ENCODE data around the gene OR6X1.

Gene OR6X1

DNA sequence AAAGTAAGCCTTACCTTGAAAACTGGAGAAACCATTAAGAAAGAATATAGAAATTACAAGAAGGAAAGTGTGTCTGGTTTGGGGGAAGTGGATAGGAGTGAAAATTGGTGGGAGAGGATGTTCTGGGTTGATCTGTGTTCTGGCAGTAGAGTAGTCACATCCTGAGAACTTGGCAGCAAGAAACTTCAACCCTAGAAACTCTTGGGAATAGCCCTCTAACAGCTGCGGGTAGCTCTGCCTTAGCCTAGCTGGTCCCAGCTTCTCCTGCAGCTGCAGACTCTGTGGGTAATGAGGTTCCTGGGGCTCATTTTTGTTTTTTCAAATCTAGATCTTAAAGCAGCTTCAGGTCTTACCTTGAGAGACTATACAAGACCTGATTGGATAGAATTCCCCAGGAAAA is 24.2 kb upstream of the OR6X1 start:
- H3K9me3 ChIP-seq (ENCODE audit: control insufficient read depth in 1 of 2, low read length in 2 of 2) = no peaks in the 10 kb centered on the region
- H3K36me3 ChIP-seq (ENCODE audit: control insufficient read depth in 1 of 2, insufficient read depth in 2 of 2, low read length in 2 of 2) = no peaks in the 10 kb centered on the region
- no peak overlapping the region for H3K4me3 ChIP-seq (ENCODE audit: low read depth in 1 of 2, low read length in 2 of 2)
- H3K27ac ChIP-seq (ENCODE audit: low read depth, low read length) = no peak overlapping the region
- H3K9ac ChIP-seq (ENCODE audit: low read depth in 1 of 2, low read length in 2 of 2) = no peak overlapping the region
- H3K4me1 ChIP-seq (ENCODE audit: control insufficient read depth in 1 of 2, insufficient read depth in 2 of 2, low read length in 2 of 2) = no peaks in the 10 kb centered on the region
- H3K27me3 ChIP-seq (ENCODE audit: control insufficient read depth in 1 of 2, insufficient read depth in 2 of 2, low read length in 2 of 2) = no peaks in the 10 kb centered on the region

DNA sequence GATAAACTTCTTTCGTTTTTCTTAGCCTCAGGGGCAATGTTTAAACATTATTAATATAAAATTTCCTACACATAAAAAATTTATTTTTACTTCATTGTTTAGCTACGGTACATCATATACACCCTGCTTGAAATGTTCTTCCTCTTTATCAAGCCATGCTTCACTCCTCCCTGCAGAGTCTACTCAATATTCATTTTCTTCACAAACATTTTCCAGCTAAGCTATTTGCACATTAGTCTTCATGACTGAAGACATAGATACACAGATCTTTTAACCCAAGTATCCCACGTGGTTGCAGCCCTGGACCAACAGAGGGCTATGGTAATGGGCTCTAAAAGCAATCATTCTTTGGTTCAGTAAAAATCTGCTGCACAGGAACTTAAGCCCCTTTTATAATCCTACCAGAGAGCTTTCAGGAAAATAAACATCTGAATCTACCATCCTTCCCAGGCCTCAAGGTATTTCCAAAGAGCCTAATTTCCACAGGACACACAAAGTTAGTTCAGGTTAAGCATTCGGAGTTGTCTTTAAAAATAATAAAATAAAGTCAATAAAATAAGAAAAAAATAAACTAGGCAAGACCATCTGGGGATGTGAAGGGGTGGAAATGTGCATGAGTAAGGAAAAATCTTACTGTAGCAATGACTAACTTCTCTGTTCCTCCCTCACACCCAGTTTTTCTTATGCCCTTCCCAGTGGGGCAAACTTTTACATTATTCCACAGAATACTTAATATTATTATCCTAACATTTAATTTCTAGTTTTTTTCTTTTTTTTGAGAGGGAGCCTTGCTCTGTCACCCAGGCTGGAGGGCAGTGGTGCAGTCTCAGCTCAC is 21.6 kb upstream of the OR6X1 start:
- Histone ChIP-seq H3K9ac (ENCODE audit: low read depth in 1 of 2, low read length in 2 of 2) (no peak overlapping the region), H3K27ac (ENCODE audit: low read depth, low read length) (no peak overlapping the region), H3K4me3 (ENCODE audit: low read depth in 1 of 2, low read length in 2 of 2) (no peak overlapping the region), H3K27me3 (ENCODE audit: control insufficient read depth in 1 of 2, insufficient read depth in 2 of 2, low read length in 2 of 2) (no peaks in the 10 kb centered on the region), H3K9me3 (ENCODE audit: control insufficient read depth in 1 of 2, low read length in 2 of 2) (no peaks in the 10 kb centered on the region), H3K4me1 (ENCODE audit: control insufficient read depth in 1 of 2, insufficient read depth in 2 of 2, low read length in 2 of 2) (no peaks in the 10 kb centered on the region), H3K36me3 (ENCODE audit: control insufficient read depth in 1 of 2, insufficient read depth in 2 of 2, low read length in 2 of 2) (no peaks in the 10 kb centered on the region)

- H3K4me1 ChIP-seq (ENCODE audit: control insufficient read depth in 1 of 2, insufficient read depth in 2 of 2, low read length in 2 of 2) = no peaks in the 10 kb centered on the region
- no peaks in the 10 kb centered on the region for H3K9me3 ChIP-seq (ENCODE audit: control insufficient read depth in 1 of 2, low read length in 2 of 2)
- no peak overlapping the region for H3K9ac ChIP-seq (ENCODE audit: low read depth in 1 of 2, low read length in 2 of 2)
Measured at GRCh38 chr11:123775289-123775688, 21.0 kb upstream of the OR6X1 start.

DNA sequence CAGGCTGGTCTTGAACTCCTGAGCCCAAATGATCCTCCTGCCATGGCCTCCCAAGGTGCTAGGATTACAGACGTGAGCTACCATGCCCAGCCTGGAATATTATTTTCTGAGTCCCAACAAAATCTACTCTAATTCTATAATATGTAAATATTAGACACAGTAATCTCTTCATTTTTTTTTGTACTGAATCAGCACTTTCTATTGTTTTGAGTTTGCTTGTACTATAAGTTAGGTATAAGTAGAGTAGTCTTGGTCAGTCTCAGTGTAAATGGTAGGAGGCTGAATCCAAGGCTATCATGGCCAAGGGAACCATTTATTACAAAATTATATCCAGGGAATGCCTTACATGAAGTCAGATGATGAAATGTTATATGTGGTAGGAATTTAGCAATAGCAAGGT is 19.6 kb upstream of the OR6X1 start:
- Histone ChIP-seq H3K4me3 (ENCODE audit: low read depth in 1 of 2, low read length in 2 of 2) (no peak overlapping the region), H3K27ac (ENCODE audit: low read depth, low read length) (no peak overlapping the region), H3K4me1 (ENCODE audit: control insufficient read depth in 1 of 2, insufficient read depth in 2 of 2, low read length in 2 of 2) (no peaks in the 10 kb centered on the region), H3K27me3 (ENCODE audit: control insufficient read depth in 1 of 2, insufficient read depth in 2 of 2, low read length in 2 of 2) (no peaks in the 10 kb centered on the region), H3K36me3 (ENCODE audit: control insufficient read depth in 1 of 2, insufficient read depth in 2 of 2, low read length in 2 of 2) (no peaks in the 10 kb centered on the region), H3K9ac (ENCODE audit: low read depth in 1 of 2, low read length in 2 of 2) (no peak overlapping the region), H3K9me3 (ENCODE audit: control insufficient read depth in 1 of 2, low read length in 2 of 2) (no peaks in the 10 kb centered on the region)

More at GRCh38 chr11:123775289-123775688, 21.0 kb upstream of the OR6X1 start:
- H3K27me3 ChIP-seq (ENCODE audit: control insufficient read depth in 1 of 2, insufficient read depth in 2 of 2, low read length in 2 of 2) = no peaks in the 10 kb centered on the region
- no peak overlapping the region for H3K4me3 ChIP-seq (ENCODE audit: low read depth in 1 of 2, low read length in 2 of 2)
- H3K36me3 ChIP-seq (ENCODE audit: control insufficient read depth in 1 of 2, insufficient read depth in 2 of 2, low read length in 2 of 2) = no peaks in the 10 kb centered on the region
- H3K27ac ChIP-seq (ENCODE audit: low read depth, low read length) = no peak overlapping the region

DNA sequence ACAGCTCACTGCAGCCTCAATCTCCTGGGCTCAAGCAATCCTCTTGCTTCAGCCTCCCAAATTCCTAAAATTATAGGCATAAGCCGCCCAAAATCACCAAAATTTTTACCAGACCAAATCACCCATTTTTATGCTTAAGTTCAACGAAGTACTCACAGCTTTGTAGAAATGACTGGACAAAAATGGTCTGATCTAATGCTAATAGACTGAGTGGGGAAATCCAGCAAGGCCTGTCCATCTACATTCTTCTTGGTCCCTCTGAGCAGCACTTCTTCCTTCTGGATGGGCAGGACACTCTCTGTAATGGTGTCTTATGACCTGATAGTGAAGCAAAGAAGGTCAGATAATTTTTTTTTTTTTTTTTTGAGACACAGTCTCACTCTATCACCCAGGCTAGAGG is 18.7 kb upstream of the OR6X1 start:
- Histone ChIP-seq H3K27ac (ENCODE audit: low read depth, low read length) (no peak overlapping the region), H3K36me3 (ENCODE audit: control insufficient read depth in 1 of 2, insufficient read depth in 2 of 2, low read length in 2 of 2) (no peaks in the 10 kb centered on the region), H3K27me3 (ENCODE audit: control insufficient read depth in 1 of 2, insufficient read depth in 2 of 2, low read length in 2 of 2) (no peaks in the 10 kb centered on the region), H3K4me1 (ENCODE audit: control insufficient read depth in 1 of 2, insufficient read depth in 2 of 2, low read length in 2 of 2) (no peaks in the 10 kb centered on the region), H3K4me3 (ENCODE audit: low read depth in 1 of 2, low read length in 2 of 2) (no peak overlapping the region), H3K9ac (ENCODE audit: low read depth in 1 of 2, low read length in 2 of 2) (no peak overlapping the region), H3K9me3 (ENCODE audit: control insufficient read depth in 1 of 2, low read length in 2 of 2) (no peaks in the 10 kb centered on the region)

GRCh38 chr11:123771664-123772063 is 17.3 kb upstream of the OR6X1 start:
- H3K4me1 ChIP-seq (ENCODE audit: control insufficient read depth in 1 of 2, insufficient read depth in 2 of 2, low read length in 2 of 2) = no peaks in the 10 kb centered on the region
- no peak overlapping the region for H3K27ac ChIP-seq (ENCODE audit: low read depth, low read length)
- no peaks in the 10 kb centered on the region for H3K27me3 ChIP-seq (ENCODE audit: control insufficient read depth in 1 of 2, insufficient read depth in 2 of 2, low read length in 2 of 2)
- no peaks in the 10 kb centered on the region for H3K9me3 ChIP-seq (ENCODE audit: control insufficient read depth in 1 of 2, low read length in 2 of 2)
- no peak overlapping the region for H3K9ac ChIP-seq (ENCODE audit: low read depth in 1 of 2, low read length in 2 of 2)
- H3K36me3 ChIP-seq (ENCODE audit: control insufficient read depth in 1 of 2, insufficient read depth in 2 of 2, low read length in 2 of 2) = no peaks in the 10 kb centered on the region
- no peak overlapping the region for H3K4me3 ChIP-seq (ENCODE audit: low read depth in 1 of 2, low read length in 2 of 2)

- Histone ChIP-seq H3K4me1 (ENCODE audit: control insufficient read depth in 1 of 2, insufficient read depth in 2 of 2, low read length in 2 of 2) (no peaks in the 10 kb centered on the region), H3K27ac (ENCODE audit: low read depth, low read length) (no peak overlapping the region), H3K27me3 (ENCODE audit: control insufficient read depth in 1 of 2, insufficient read depth in 2 of 2, low read length in 2 of 2) (no peaks in the 10 kb centered on the region), H3K9me3 (ENCODE audit: control insufficient read depth in 1 of 2, low read length in 2 of 2) (no peaks in the 10 kb centered on the region), H3K9ac (ENCODE audit: low read depth in 1 of 2, low read length in 2 of 2) (no peak overlapping the region), H3K36me3 (ENCODE audit: control insufficient read depth in 1 of 2, insufficient read depth in 2 of 2, low read length in 2 of 2) (no peaks in the 10 kb centered on the region), H3K4me3 (ENCODE audit: low read depth in 1 of 2, low read length in 2 of 2) (no peak overlapping the region)
Measured at GRCh38 chr11:123770712-123771111, 16.4 kb upstream of the OR6X1 start.

DNA sequence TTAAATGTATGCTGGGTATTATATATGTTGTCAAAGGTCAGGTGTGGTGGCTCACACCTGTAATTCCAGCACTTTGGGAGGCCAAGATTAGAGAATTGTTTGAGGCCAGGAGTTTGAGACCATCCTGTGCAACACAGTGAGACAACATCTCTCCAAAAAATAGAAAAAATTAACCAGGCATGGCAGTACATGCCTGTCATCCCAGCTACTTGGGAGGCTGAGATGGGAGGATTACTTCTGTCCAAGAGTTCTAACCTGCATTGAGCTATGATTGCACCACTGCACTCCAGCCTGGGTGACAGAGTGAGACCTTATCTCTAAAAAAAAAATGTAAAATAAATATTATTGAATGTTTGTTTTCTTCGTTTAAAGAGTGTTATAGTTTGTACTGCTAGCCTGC is 11.3 kb upstream of the OR6X1 start:
- no peaks in the 10 kb centered on the region for H3K27me3 ChIP-seq (ENCODE audit: control insufficient read depth in 1 of 2, insufficient read depth in 2 of 2, low read length in 2 of 2)
- no peak overlapping the region for H3K9ac ChIP-seq (ENCODE audit: low read depth in 1 of 2, low read length in 2 of 2)
- no peaks in the 10 kb centered on the region for H3K4me1 ChIP-seq (ENCODE audit: control insufficient read depth in 1 of 2, insufficient read depth in 2 of 2, low read length in 2 of 2)
- H3K36me3 ChIP-seq (ENCODE audit: control insufficient read depth in 1 of 2, insufficient read depth in 2 of 2, low read length in 2 of 2) = no peaks in the 10 kb centered on the region
- peaks cover 0 to 7% of the 10 kb centered on the region in 2 donors for H3K9me3 ChIP-seq (ENCODE audit: control insufficient read depth in 1 of 2, low read length in 2 of 2)
- no peak overlapping the region for H3K4me3 ChIP-seq (ENCODE audit: low read depth in 1 of 2, low read length in 2 of 2)
- no peak overlapping the region for H3K27ac ChIP-seq (ENCODE audit: low read depth, low read length)

DNA sequence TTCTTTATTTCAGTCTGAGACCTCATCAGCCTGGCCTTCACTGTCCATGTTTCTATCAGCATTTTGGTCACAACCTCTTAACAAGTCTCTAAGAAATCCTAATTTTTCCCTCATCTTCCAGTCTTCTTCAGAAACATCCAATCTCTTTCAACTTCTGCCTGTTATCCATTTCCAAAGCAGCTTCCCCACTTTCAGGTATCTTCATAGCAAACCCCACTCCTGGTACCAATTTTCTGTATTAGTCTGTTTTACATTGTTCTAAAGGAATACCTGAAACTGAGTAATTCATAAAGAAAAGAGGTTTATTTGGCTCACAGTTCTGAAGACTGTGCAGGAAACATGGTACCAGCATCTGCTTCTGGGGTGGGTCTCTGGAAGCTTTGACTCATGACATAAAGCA is 8.1 kb upstream of the OR6X1 start:
- Histone ChIP-seq H3K9me3 (ENCODE audit: control insufficient read depth in 1 of 2, low read length in 2 of 2) (peaks cover 0 to 7% of the 10 kb centered on the region in 2 donors), H3K9ac (ENCODE audit: low read depth in 1 of 2, low read length in 2 of 2) (no peak overlapping the region), H3K27ac (ENCODE audit: low read depth, low read length) (no peak overlapping the region), H3K4me3 (ENCODE audit: low read depth in 1 of 2, low read length in 2 of 2) (no peak overlapping the region), H3K36me3 (ENCODE audit: control insufficient read depth in 1 of 2, insufficient read depth in 2 of 2, low read length in 2 of 2) (no peaks in the 10 kb centered on the region), H3K27me3 (ENCODE audit: control insufficient read depth in 1 of 2, insufficient read depth in 2 of 2, low read length in 2 of 2) (no peaks in the 10 kb centered on the region), H3K4me1 (ENCODE audit: control insufficient read depth in 1 of 2, insufficient read depth in 2 of 2, low read length in 2 of 2) (no peaks in the 10 kb centered on the region)

GRCh38 chr11:123760894-123761293 is 6.6 kb upstream of the OR6X1 start:
- Histone ChIP-seq H3K4me3 (ENCODE audit: low read depth in 1 of 2, low read length in 2 of 2) (no peak overlapping the region), H3K9ac (ENCODE audit: low read depth in 1 of 2, low read length in 2 of 2) (no peak overlapping the region), H3K27ac (ENCODE audit: low read depth, low read length) (no peak overlapping the region), H3K4me1 (ENCODE audit: control insufficient read depth in 1 of 2, insufficient read depth in 2 of 2, low read length in 2 of 2) (no peaks in the 10 kb centered on the region), H3K36me3 (ENCODE audit: control insufficient read depth in 1 of 2, insufficient read depth in 2 of 2, low read length in 2 of 2) (no peaks in the 10 kb centered on the region), H3K27me3 (ENCODE audit: control insufficient read depth in 1 of 2, insufficient read depth in 2 of 2, low read length in 2 of 2) (no peaks in the 10 kb centered on the region), H3K9me3 (ENCODE audit: control insufficient read depth in 1 of 2, low read length in 2 of 2) (peaks cover 0 to 7% of the 10 kb centered on the region in 2 donors)

All from duodenal mucosa (tissue), 2 donors.